GM12878 (cell line): ENCODE measurements around the gene DEFB126. TPM values are rescaled to one million over a fixed set of nuclear protein-coding genes. Genes with fewer than 3 reads are reported as not detected.

Source experiments
- ATAC-seq: fragments of 200-7000 bp; cut with Tn5 transposase; 3 replicates; pipeline ENCODE4 v1.9.1; 2020; ENCODE audit warnings: mild to moderate bottlenecking, moderate library complexity
- BruUV-seq: library from RNA; stranded (reverse); fragments of 400-500 nt; replicated peaks from 2 replicates; lab custom pipeline; 2021; lab: Mats Ljungman, UMichigan
- CTCF ChIA-PET: fragments of 300-600 bp; sonication (Branson Sonifier 250); formaldehyde crosslinking; extraction: SDS; loops from one replicate; lab custom pipeline; 2021; ENCODE audit warnings: inconsistent platforms; lab: Yijun Ruan, JAX
- POLR2A ChIA-PET: fragments of 350-600 bp; formaldehyde crosslinking; extraction: SDS; loops from one replicate; lab custom pipeline; 2021; ENCODE audit warnings: inconsistent platforms; lab: Charles Lee
- RAD21 ChIA-PET: fragments of 300-600 bp; sonication (Branson Sonifier 250); formaldehyde crosslinking; loops from one replicate; lab custom pipeline; 2023; ENCODE audit warnings: antibody characterized with exemption; ENCODE audit not compliant: unreplicated experiment; lab: Charles Lee
- SMC1A ChIA-PET: fragments of 300-600 bp; sonication (Branson Sonifier 250); formaldehyde crosslinking; loops from one replicate; lab custom pipeline; 2023; ENCODE audit not compliant: unreplicated experiment, uncharacterized antibody; lab: Charles Lee
- DNase-seq: peaks from one replicate; pipeline ENCODE4 v3.0.0-alpha.2; 2011; ENCODE audit warnings: low read depth, low spot score
- FAIRE-seq: peaks from 3 replicates; lab custom pipeline; 2011; peaks lifted over from hg19 to GRCh38; lab: Jason Lieb, UNC
- H2AFZ ChIP-seq: 2 replicates; pipeline ENCODE4 v1.6.0; 2011; ENCODE audit warnings: low read depth, low read length, control low read depth; ENCODE audit not compliant: control insufficient read depth
- H3K27ac ChIP-seq: 2 replicates; pipeline ENCODE4 v1.5.1; 2011; ENCODE audit warnings: control low read depth; ENCODE audit not compliant: control insufficient read depth, insufficient read depth
- H3K27me3 ChIP-seq, 2 experiments: replicated peaks in 1 of 2; 2 replicates each; pipeline versions ENCODE4 v1.6.0 to v1.6.1; 2011; ENCODE audit warnings: low read length in 1 of 2; ENCODE audit not compliant: control insufficient read depth in 2 of 2, insufficient read depth in 2 of 2
- H3K36me3 ChIP-seq, 2 experiments: 2 replicates each; pipeline ENCODE4 v1.5.1; 2011; ENCODE audit warnings: low read length in 1 of 2; ENCODE audit not compliant: control insufficient read depth in 2 of 2, insufficient read depth in 2 of 2
- H3K4me1 ChIP-seq: 2 replicates; pipeline ENCODE4 v1.6.1; 2011; ENCODE audit warnings: mild to moderate bottlenecking, low read length, moderate library complexity, mixed read lengths; ENCODE audit not compliant: control insufficient read depth, insufficient read depth
- H3K4me2 ChIP-seq: 2 replicates; pipeline ENCODE4 v1.6.0; 2011; ENCODE audit warnings: control low read depth; ENCODE audit not compliant: control insufficient read depth, insufficient read depth
- H3K4me3 ChIP-seq: fragments of 200-600 bp; sonication (generic); 2 replicates; pipeline ENCODE4 v1.5.1; 2016
- H3K79me2 ChIP-seq: 2 replicates; pipeline ENCODE4 v1.6.0; 2011; ENCODE audit warnings: low read length; ENCODE audit not compliant: control insufficient read depth, insufficient read depth
- H3K9ac ChIP-seq: 2 replicates; pipeline ENCODE4 v1.8.0; 2011; ENCODE audit warnings: low read length, control low read depth, mixed read lengths; ENCODE audit not compliant: control insufficient read depth, insufficient read depth
- H3K9me3 ChIP-seq: replicated peaks from 3 replicates; pipeline ENCODE4 v1.5.1; 2011; ENCODE audit warnings: mild to moderate bottlenecking, low read length; ENCODE audit not compliant: control insufficient read depth, insufficient read depth
- H4K20me1 ChIP-seq: 2 replicates; pipeline ENCODE4 v1.6.0; 2011; ENCODE audit not compliant: control insufficient read depth, insufficient read depth
- DPF2 ChIP-seq: fragments of 450-650 bp; IDR thresholded peaks from 2 replicates; pipeline ENCODE4 v1.6.1; 2017; ENCODE audit warnings: mild to moderate bottlenecking
- FOXK2 ChIP-seq: fragments of 450-650 bp; IDR thresholded peaks from 2 replicates; pipeline ENCODE4 v1.6.1; 2017; ENCODE audit warnings: mild to moderate bottlenecking, moderate library complexity
- GATAD2B ChIP-seq: fragments of 450-650 bp; conservative IDR thresholded peaks from 2 replicates; pipeline ENCODE4 v1.6.1; 2017; ENCODE audit warnings: low read depth, mild to moderate bottlenecking, moderate library complexity
- IRF3 ChIP-seq: fragments of 450-650 bp; IDR thresholded peaks from 2 replicates; pipeline ENCODE4 v1.6.1; 2014; ENCODE audit warnings: mild to moderate bottlenecking
- MEF2A ChIP-seq: IDR thresholded peaks from 2 replicates; pipeline ENCODE4 v1.6.1; 2011; ENCODE audit warnings: low read depth, mild to moderate bottlenecking, low read length, moderate library complexity; ENCODE audit not compliant: insufficient read depth
- RCOR1 ChIP-seq: conservative IDR thresholded peaks from 2 replicates; pipeline ENCODE4 v1.6.1; 2012; ENCODE audit warnings: low read depth, low read length, improper control_type of control experiment
- SMAD1 ChIP-seq: fragments of 450-650 bp; IDR thresholded peaks from 2 replicates; pipeline ENCODE4 v1.6.1; 2018; ENCODE audit warnings: mild to moderate bottlenecking, low read depth; ENCODE audit not compliant: partially characterized antibody
- SP1 ChIP-seq: IDR thresholded peaks from one replicate; pipeline ENCODE4 v1.6.1; 2011; ENCODE audit warnings: low read depth, low read length
- TBL1XR1 ChIP-seq: IDR thresholded peaks from 2 replicates; pipeline ENCODE4 v1.6.1; 2012; ENCODE audit warnings: low read depth, low read length, improper control_type of control experiment
- WGBS: methylation state at CpG from one replicate; pipeline ENCODE4 v1.1.6; 2016; ENCODE audit warnings: low lambda C conversion rate; ENCODE audit not compliant: insufficient replicate concordance, insufficient coverage; ENCODE audit errors: missing lambda C conversion rate; 5-methylcytosine and 5-hydroxymethylcytosine counted together
- in situ Hi-C: fragments of 300-500 bp; cut with MboI; formaldehyde crosslinking; loops from 9 replicates; pipeline ENCODE4 v1.14.3; 2018; ENCODE audit warnings: mixed read lengths
- intact Hi-C: fragments of 100-400 bp; cut with micrococcal nuclease; formaldehyde crosslinking; loops from one replicate; pipeline ENCODE4 v1.14.2; 2022; ENCODE audit not compliant: unreplicated experiment
- polyA plus RNA-seq, 11 experiments: library from polyadenylated mRNA; depleted of rRNA in 4 of 11; unstranded in 6 of 11; stranded (reverse) in 5 of 11; fragments of >200 nt; fragmentation: Nextera tagmentation in 4 of 11; fragmentation: Illumina TruSeq in 1 of 11; extraction: Ambion mirVana in 4 of 11; extraction: Trizol in 1 of 11; gene quantifications; 1 replicate in 1 of 11; 2 replicates in 10 of 11; pipeline versions ENCODE4 v1.2.1 to v1.2.3, GENCODE V29; 2011 to 2016; ENCODE audit warnings: inconsistent platforms in 2 of 11, missing spikeins in 2 of 11, low read depth in 1 of 11
- total RNA-seq, 4 experiments: library from RNA; depleted of rRNA in 3 of 4; stranded (reverse); fragments of >200 nt in 3 of 4; fragmentation: Illumina TruSeq in 1 of 4; extraction: Trizol in 1 of 4; gene quantifications; 2 replicates each; pipeline versions ENCODE4 v1.2.1 to v1.2.3, GENCODE V29; 2013 to 2021

Gene DEFB126
- total and polyA plus RNA-seq, 10 of the 15 experiments (the other 5 are each of a cell fraction or from before 2014, with no cell fraction given) = not detected

GRCh38 chr20:164618-165017 lies 22.2 kb downstream of the DEFB126 start:
- Histone ChIP-seq H3K4me3 (no peak overlapping the region), H3K4me1 (no peaks in the 10 kb centered on the region), H3K27ac (no peak overlapping the region), H3K27me3 (no peaks in the 10 kb centered on the region; a peak in 1 of 4 replicates), H3K79me2 (no peaks in the 10 kb centered on the region), H2AFZ (no peak overlapping the region), H3K9ac (no peak overlapping the region), H3K9me3 (no peaks in the 10 kb centered on the region), H3K36me3 (no peaks in the 10 kb centered on the region), H4K20me1 (no peaks in the 10 kb centered on the region)
- WGBS = 37% methylated on average over 3 of the region's 3 CpGs
- ChIA-PET SMC1A (no interaction called here), RAD21 (no interaction called here), POLR2A (no interaction called here), CTCF (no interaction called here)
- DNase-seq (no peak), FAIRE-seq (no peak), ATAC-seq (no peak)
- in situ Hi-C loops = no loop called here
- intact Hi-C loops = no loop called here
- TF ChIP-seq FOXK2 (no peak), TBL1XR1 (no peak), IRF3 (no peak), DPF2 (no peak), MEF2A (no peak), SP1 (no peak), SMAD1 (no peak), RCOR1 (no peak), GATAD2B (no peak)
- TF ChIP-seq, all 136 proteins: peak for 0
- no TSS peak for BruUV-seq
- no peak overlapping the region for H3K4me2 ChIP-seq
